Uterus (tissue), 4 donors: ENCODE results near the gene COPZ1. TPM values are rescaled to one million over a fixed set of nuclear protein-coding genes. Genes with fewer than 3 reads are reported as not detected.

Experiments
- DNase-seq, 2 donors: peaks; one replicate each; pipeline ENCODE4 v3.0.0-alpha.2; 2019 to 2020
- H3K27ac ChIP-seq, 2 donors: fragments of 200-600 bp; sonication (generic); 1 replicate in 1 of 2; 2 replicates in 1 of 2; pipeline ENCODE4 v1.5.1; 2016 to 2018
- H3K27me3 ChIP-seq, 2 donors: fragments of 200-600 bp; sonication (generic); one replicate each; pipeline ENCODE4 v1.5.1; 2018 to 2019; ENCODE audit warnings: control low read depth in 1 of 2
- H3K36me3 ChIP-seq, 2 donors: fragments of 200-600 bp; sonication (generic); one replicate each; pipeline ENCODE4 v1.5.1; 2019; ENCODE audit warnings: control low read depth in 1 of 2
- H3K4me1 ChIP-seq, 2 donors: fragments of 200-600 bp; sonication (generic); one replicate each; pipeline ENCODE4 v1.5.1; 2018 to 2019; ENCODE audit warnings: control low read depth in 1 of 2
- H3K4me3 ChIP-seq, 2 donors: fragments of 200-600 bp; sonication (generic); 1 replicate in 1 of 2; 2 replicates in 1 of 2; pipeline ENCODE4 v1.5.1; 2018 to 2019; ENCODE audit warnings: mild to moderate bottlenecking in 1 of 2
- H3K9me3 ChIP-seq, 2 donors: fragments of 200-600 bp; sonication (generic); one replicate each; pipeline ENCODE4 v1.5.1; 2019; ENCODE audit warnings: control low read depth in 1 of 2
- POLR2A ChIP-seq, 2 donors: fragments of 450-650 bp; IDR thresholded peaks; one replicate each; pipeline ENCODE4 v1.6.1; 2016; ENCODE audit warnings: antibody characterized with exemption in 2 of 2, mild to moderate bottlenecking in 1 of 2, moderate library complexity in 1 of 2
- intact Hi-C: fragments of 100-400 bp; cut with DNase I; formaldehyde crosslinking; loops from one replicate; pipeline ENCODE4 v1.15.1; 2023; ENCODE audit warnings: low total_unique reads
- total RNA-seq, 4 donors: library from RNA; depleted of rRNA in 3 of 4; stranded (reverse); fragments of >200 nt in 3 of 4; gene quantifications; one replicate each; pipeline versions ENCODE4 v1.1.0 to v1.2.4, GENCODE V29; 2014 to 2023
- TF ChIP-seq, protein P1 (sequence below), 4 experiments: fragments of 200-600 bp in 2 of 4; fragments of 450-650 bp in 2 of 4; sonication (generic) in 2 of 4; IDR thresholded peaks; one replicate each; pipeline ENCODE4 v1.5.1; 2016 to 2019; ENCODE audit warnings: antibody characterized with exemption in 4 of 4, mild to moderate bottlenecking in 2 of 4, moderate library complexity in 1 of 4
- donor health status: DM: yes; HTN: yes; CAD: no.

The COPZ1 gene
- total RNA-seq, 4 donors from 2014 or later, result 32.3 to 141 (median 120) TPM

DNA sequence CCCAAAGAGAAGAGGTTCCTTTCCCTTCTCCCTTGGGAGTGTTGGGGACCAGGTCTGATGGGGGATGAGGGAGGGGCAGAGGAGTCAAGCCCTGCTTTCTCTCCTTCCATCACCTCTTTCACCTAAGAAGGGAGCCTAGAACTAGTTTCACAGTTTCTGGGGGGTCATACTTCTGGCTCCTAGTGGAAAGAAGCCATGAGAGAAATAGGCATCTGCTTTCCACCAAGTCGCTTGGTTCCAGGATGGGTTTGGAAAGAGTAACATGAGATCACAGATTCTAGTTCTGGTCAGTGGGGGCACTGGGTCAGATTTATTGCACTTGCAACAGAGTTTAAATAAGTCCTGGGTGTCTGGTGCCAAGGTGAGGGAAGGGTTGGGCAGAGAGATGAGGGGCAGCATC is 70.1 kb downstream of the COPZ1 start:
- no peak overlapping the region for H3K27ac ChIP-seq
- no peaks in the 10 kb centered on the region for H3K27me3 ChIP-seq
- intact Hi-C loops, result no loop called here
- H3K4me1 ChIP-seq, result no peaks in the 10 kb centered on the region
- H3K36me3 ChIP-seq, result no peaks in the 10 kb centered on the region
- no peak for DNase-seq
- TF ChIP-seq, protein P1, sequence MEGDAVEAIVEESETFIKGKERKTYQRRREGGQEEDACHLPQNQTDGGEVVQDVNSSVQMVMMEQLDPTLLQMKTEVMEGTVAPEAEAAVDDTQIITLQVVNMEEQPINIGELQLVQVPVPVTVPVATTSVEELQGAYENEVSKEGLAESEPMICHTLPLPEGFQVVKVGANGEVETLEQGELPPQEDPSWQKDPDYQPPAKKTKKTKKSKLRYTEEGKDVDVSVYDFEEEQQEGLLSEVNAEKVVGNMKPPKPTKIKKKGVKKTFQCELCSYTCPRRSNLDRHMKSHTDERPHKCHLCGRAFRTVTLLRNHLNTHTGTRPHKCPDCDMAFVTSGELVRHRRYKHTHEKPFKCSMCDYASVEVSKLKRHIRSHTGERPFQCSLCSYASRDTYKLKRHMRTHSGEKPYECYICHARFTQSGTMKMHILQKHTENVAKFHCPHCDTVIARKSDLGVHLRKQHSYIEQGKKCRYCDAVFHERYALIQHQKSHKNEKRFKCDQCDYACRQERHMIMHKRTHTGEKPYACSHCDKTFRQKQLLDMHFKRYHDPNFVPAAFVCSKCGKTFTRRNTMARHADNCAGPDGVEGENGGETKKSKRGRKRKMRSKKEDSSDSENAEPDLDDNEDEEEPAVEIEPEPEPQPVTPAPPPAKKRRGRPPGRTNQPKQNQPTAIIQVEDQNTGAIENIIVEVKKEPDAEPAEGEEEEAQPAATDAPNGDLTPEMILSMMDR (IDR thresholded peaks at IDR 0.05), result no peak
- no peak for TF ChIP-seq POLR2A (IDR thresholded peaks at IDR 0.05)
- no peak overlapping the region for H3K4me3 ChIP-seq
- no peaks in the 10 kb centered on the region for H3K9me3 ChIP-seq

DNA sequence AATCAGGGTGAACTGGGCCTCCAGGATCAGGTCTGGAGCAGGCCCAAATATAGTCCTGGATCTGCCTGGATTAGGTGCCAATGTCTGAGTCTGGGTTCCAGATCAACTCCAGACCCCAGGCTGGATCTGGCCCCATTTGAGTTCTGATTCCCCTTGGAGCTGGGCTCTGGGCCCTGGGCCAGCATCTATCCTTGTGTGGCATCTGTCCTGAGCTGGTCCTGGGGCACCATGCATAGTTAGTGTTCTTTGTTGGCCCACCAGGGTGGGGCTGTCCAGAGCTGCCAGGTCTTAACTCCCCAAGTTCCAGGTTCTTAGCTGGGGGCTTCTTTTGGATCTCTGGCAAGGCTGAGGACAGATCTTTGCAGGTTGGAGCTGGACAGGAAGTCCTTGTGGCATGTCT is 70.6 kb downstream of the COPZ1 start:
- TF ChIP-seq POLR2A (IDR thresholded peaks at IDR 0.05), result no peak
- TF ChIP-seq, protein P1 (IDR thresholded peaks at IDR 0.05), result no peak
- no peak overlapping the region for H3K27ac ChIP-seq

DNA sequence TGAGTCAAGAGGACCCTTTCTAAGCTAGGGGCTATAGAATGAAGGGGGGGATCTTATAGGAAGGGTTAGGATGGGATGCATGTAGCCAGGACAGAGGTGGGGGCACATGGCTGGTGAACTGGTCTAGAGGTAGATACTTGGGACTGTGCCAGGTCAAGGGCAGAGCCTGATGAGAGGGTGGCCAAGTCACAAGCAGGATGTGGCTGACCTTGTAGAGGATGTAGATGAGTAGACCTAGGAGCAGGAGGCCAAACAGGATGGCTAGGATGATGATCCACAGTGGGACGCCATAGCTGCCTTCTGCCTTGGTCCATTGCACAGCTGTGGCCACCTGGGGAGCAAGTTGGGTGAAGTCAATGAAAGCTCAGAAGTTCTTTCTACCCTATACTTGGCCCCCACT is 72.2 kb downstream of the COPZ1 start:
- H3K4me3 ChIP-seq, result no peak overlapping the region
- intact Hi-C loops, result no loop called here
- TF ChIP-seq, protein P1 (IDR thresholded peaks at IDR 0.05), result no peak
- TF ChIP-seq POLR2A (IDR thresholded peaks at IDR 0.05), result no peak
- no peaks in the 10 kb centered on the region for H3K4me1 ChIP-seq
- no peak overlapping the region for H3K27ac ChIP-seq
- no peaks in the 10 kb centered on the region for H3K27me3 ChIP-seq
- no peak for DNase-seq
- H3K9me3 ChIP-seq, result no peaks in the 10 kb centered on the region
- H3K36me3 ChIP-seq, result no peaks in the 10 kb centered on the region

More for the DNA sequence above, 70.6 kb downstream of the COPZ1 start:
- Histone ChIP-seq H3K27me3 (no peaks in the 10 kb centered on the region), H3K4me1 (no peaks in the 10 kb centered on the region), H3K4me3 (no peak overlapping the region), H3K36me3 (no peaks in the 10 kb centered on the region), H3K9me3 (no peaks in the 10 kb centered on the region)
- intact Hi-C loops, result no loop called here
- DNase-seq, result no peak

DNA sequence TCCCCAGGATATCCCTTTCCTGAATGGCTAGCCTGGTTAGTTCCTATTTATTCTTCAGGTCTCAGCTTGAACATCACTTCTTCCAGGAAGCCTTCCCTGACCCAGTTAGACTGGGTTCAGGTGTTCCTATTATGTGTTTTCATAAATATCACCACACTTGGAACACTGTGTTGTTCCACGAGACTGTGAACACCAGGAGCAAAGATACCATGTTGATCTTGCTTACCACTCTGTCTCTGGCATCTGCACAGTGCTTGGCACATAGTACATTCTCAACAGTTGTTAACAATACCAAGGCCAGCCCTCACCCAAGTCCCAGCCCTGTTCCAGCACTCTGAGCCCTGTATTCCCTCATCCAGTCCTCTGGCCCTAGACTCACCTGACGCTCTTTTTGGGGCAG is 73.3 kb downstream of the COPZ1 start:
- intact Hi-C loops, result loop anchor here (2.0 kb wide), 1 partner anchor 41 kb away; no protein-coding TSS in a partner anchor
- Histone ChIP-seq H3K27ac (no peak overlapping the region), H3K36me3 (no peaks in the 10 kb centered on the region)

DNA sequence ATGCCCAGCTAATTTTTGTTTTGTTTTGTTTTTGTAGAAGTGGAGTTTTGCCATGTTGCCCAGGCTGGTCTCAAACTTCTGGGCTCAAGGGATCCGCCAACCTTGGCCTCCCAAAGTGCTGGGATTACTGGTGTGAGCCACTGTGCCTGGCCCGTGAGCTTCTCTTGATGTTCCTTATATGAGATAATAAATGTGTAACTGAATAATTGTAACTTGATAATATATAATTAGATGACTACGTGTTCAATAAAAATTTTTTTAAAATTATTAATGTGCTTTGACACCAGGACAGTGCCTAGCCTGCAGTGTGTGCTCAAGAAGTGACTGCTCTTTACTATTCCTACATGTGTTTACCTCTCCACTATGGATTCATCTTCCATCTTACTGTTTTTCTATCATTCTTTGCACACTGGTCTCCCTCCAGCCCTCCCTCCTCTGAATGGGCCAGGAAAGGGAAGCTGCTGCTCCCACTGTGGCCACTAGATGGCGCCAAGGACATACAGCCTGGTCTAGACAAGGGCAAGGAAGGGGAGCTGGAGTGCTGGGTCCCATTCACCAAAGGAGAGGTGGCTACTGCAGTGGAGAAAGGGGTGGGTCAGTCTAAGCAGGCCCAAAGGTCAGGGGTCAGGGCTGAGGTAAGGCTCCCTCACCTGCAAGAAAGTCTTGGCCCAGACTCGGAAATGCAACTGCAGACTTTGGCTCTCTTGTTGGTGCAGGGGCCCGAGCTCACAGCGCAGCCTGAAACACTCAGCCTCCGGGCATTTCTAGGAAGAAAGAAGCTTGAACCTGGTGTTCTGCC is 74.3 kb downstream of the COPZ1 start:
- Histone ChIP-seq H3K4me3 (no peak overlapping the region), H3K9me3 (no peaks in the 10 kb centered on the region), H3K27me3 (no peaks in the 10 kb centered on the region), H3K4me1 (no peaks in the 10 kb centered on the region), H3K36me3 (no peaks in the 10 kb centered on the region), H3K27ac (peak overlapping the region in 1 of 2 donors; percentile 1)
- no peak for TF ChIP-seq POLR2A (IDR thresholded peaks at IDR 0.05)
- TF ChIP-seq, protein P1 (IDR thresholded peaks at IDR 0.05), result peak; percentile 98 to 99 (median 98)
- intact Hi-C loops, result loop anchor here (2.0 kb wide), 1 partner anchor 40 kb away; no protein-coding TSS in a partner anchor
- DNase-seq, result peak; percentile 89 to 90

More for the DNA sequence above, 73.3 kb downstream of the COPZ1 start:
- Histone ChIP-seq H3K4me3 (no peak overlapping the region), H3K9me3 (no peaks in the 10 kb centered on the region), H3K27me3 (no peaks in the 10 kb centered on the region), H3K4me1 (no peaks in the 10 kb centered on the region)
- DNase-seq, result no peak
- no peak for TF ChIP-seq POLR2A (IDR thresholded peaks at IDR 0.05)
- TF ChIP-seq, protein P1 (IDR thresholded peaks at IDR 0.05), result no peak
